IgD-negative memory B cell (primary cell): Measurements from ENCODE around the gene KLK4. TPM values are rescaled to one million over a fixed set of nuclear protein-coding genes. Genes with fewer than 3 reads are reported as not detected.

Experiments
- H3K27ac Mint-ChIP-seq, 3 donors: one replicate each; pipeline ENCODE4 v1.8.0; 2020 to 2022; ENCODE audit warnings: mild to moderate bottlenecking in 3 of 3, mixed read lengths in 3 of 3, moderate library complexity in 1 of 3
- H3K27me3 Mint-ChIP-seq: one replicate; pipeline ENCODE4 v1.8.0; 2021; ENCODE audit warnings: mixed read lengths
- H3K36me3 Mint-ChIP-seq: one replicate; pipeline ENCODE4 v1.8.0; 2020; ENCODE audit warnings: mild to moderate bottlenecking, mixed read lengths
- H3K4me1 Mint-ChIP-seq, 3 donors: one replicate each; pipeline ENCODE4 v1.8.0; 2020 to 2022; ENCODE audit warnings: mixed read lengths in 3 of 3, mild to moderate bottlenecking in 1 of 3
- H3K4me3 Mint-ChIP-seq, 4 donors: one replicate each; pipeline ENCODE4 v1.8.0; 2020 to 2022; ENCODE audit warnings: mild to moderate bottlenecking in 4 of 4, mixed read lengths in 4 of 4, moderate library complexity in 3 of 4
- H3K9me3 Mint-ChIP-seq, 3 donors: one replicate each; pipeline ENCODE4 v1.8.0; 2020 to 2021; ENCODE audit warnings: mixed read lengths in 3 of 3, mild to moderate bottlenecking in 1 of 3
- polyA plus RNA-seq: library from polyadenylated mRNA; unstranded; fragments of 300-500 nt; fragmentation: Illumina TruSeq; gene quantifications from one replicate; pipeline ENCODE4 v1.2.3, GENCODE V29; 2021

Gene KLK4
- polyA plus RNA-seq, 1 donor from 2014 or later: not detected

DNA sequence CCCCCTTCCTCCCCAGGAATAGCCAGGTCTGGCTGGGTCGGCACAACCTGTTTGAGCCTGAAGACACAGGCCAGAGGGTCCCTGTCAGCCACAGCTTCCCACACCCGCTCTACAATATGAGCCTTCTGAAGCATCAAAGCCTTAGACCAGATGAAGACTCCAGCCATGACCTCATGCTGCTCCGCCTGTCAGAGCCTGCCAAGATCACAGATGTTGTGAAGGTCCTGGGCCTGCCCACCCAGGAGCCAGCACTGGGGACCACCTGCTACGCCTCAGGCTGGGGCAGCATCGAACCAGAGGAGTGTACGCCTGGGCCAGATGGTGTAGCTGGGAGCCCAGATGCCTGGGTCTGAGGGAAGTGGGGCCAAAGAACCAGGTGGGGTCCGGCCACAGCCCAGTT, 34.7 kb downstream of the KLK4 start:
- Mint-ChIP-seq H3K4me3 (no peak overlapping the region), H3K27me3 (peaks cover 7% of the 10 kb centered on the region), H3K9me3 (no peaks in the 10 kb centered on the region), H3K4me1 (no peaks in the 10 kb centered on the region), H3K36me3 (no peaks in the 10 kb centered on the region), H3K27ac (no peak overlapping the region)

DNA sequence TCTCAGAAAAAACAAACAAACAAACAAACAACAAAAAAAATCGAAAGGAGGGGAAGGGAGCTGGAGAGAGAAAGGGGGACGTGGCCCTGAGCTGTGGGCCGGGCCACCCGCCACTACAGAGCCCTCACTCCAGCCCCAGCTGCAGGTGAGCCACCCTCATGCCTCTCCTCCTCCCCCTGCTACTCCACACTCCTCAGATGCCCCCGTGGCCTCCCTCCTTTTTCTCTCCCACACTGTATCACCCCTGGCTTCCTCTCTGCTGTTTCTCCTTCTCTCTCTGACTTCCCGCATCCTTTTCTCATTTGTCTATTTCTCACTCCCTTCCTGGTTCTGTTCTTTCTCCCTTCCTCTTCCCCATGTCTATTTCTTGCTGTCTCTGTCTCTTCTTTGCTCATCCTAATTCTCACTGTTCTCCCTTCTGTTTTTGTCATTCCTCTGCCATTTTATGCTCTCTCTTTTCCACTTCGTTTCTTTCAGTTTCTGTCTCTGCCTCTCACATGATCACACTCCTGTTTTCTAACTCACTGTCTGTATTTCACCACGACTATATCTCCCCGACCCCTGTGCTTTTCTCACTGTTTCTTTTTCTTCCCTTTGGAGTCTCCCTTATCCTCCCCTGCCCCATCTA, 35.3 kb downstream of the KLK4 start:
- H3K36me3 Mint-ChIP-seq: no peaks in the 10 kb centered on the region
- H3K4me1 Mint-ChIP-seq: no peaks in the 10 kb centered on the region
- no peak overlapping the region for H3K4me3 Mint-ChIP-seq
- H3K27ac Mint-ChIP-seq: no peak overlapping the region
- peaks cover 0 to 1% (median 0%) of the 10 kb centered on the region in 3 donors for H3K9me3 Mint-ChIP-seq
- H3K27me3 Mint-ChIP-seq: peaks cover 11% of the 10 kb centered on the region

DNA sequence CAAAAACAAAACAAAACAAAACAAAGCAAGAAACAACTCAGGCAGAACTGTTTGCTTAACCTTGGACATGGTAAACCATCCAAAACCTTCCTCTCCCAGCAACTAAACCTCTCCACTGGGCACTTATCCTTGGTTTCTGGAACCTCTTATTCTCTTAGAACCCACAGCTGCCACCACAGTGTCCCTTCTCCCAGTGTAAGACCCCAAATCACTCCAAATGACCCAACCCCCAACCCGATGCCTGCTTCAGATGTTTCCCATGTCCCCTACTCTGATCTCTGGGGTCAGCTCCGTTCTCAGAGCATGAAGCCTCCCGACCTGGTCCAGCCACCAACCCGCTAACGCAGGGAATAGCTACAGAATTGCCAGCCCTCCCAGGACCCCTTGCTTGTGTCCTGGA, 37.0 kb downstream of the KLK4 start:
- H3K4me3 Mint-ChIP-seq: no peak overlapping the region
- peaks cover 2% of the 10 kb centered on the region for H3K36me3 Mint-ChIP-seq
- H3K27me3 Mint-ChIP-seq: peaks cover 22% of the 10 kb centered on the region
- peaks cover 0 to 1% (median 0%) of the 10 kb centered on the region in 3 donors for H3K9me3 Mint-ChIP-seq
- H3K27ac Mint-ChIP-seq: no peak overlapping the region
- H3K4me1 Mint-ChIP-seq: no peaks in the 10 kb centered on the region

DNA sequence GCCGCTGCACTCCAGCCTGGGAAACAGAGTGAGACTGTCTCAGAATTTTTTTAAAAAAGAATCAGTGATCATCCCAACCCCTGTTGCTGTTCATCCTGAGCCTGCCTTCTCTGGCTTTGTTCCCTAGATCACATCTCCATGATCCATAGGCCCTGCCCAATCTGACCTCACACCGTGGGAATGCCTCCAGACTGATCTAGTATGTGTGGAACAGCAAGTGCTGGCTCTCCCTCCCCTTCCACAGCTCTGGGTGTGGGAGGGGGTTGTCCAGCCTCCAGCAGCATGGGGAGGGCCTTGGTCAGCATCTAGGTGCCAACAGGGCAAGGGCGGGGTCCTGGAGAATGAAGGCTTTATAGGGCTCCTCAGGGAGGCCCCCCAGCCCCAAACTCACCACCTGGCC, 38.1 kb downstream of the KLK4 start, which contains the start of gene KLK2:
TSS of gene KLK2 (plus strand) at position 384 of the 400 bp plus-strand sequence. CDS start 35 bp downstream, outside the sequence.
- Mint-ChIP-seq H3K36me3 (peaks cover 2% of the 10 kb centered on the region), H3K4me1 (no peaks in the 10 kb centered on the region), H3K27me3 (peaks cover 30% of the 10 kb centered on the region), H3K9me3 (peaks cover 0 to 1% (median 0%) of the 10 kb centered on the region in 3 donors), H3K4me3 (no peak within 1 kb of the TSS), H3K27ac (peak within 1 kb of the TSS in 1 of 3 donors; percentile 0)

DNA sequence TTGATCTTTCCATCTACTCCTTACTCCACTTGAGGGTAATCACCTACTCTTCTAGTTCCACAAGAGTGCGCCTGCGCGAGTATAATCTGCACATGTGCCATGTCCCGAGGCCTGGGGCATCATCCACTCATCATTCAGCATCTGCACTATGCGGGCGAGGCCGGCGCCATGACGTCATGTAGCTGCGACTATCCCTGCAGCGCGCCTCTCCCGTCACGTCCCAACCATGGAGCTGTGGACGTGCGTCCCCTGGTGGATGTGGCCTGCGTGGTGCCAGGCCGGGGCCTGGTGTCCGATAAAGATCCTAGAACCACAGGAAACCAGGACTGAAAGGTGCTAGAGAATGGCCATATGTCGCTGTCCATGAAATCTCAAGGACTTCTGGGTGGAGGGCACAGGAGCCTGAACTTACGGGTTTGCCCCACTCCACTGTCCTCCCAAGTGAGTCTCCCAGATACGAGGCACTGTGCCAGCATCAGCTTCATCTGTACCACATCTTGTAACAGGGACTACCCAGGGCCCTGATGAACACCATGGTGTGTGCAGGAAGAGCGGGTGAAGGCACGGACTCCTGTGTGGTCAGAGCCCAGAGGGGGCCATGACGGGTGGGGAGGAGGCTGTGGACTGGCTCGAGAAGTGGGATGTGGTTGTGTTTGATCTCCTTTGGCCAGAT, 40.6 kb downstream of the KLK4 start:
- Mint-ChIP-seq H3K9me3 (peaks cover 0 to 1% (median 0%) of the 10 kb centered on the region in 3 donors), H3K4me1 (no peaks in the 10 kb centered on the region), H3K27ac (no peak overlapping the region), H3K36me3 (peaks cover 2% of the 10 kb centered on the region), H3K4me3 (no peak overlapping the region), H3K27me3 (peaks cover 33% of the 10 kb centered on the region)

DNA sequence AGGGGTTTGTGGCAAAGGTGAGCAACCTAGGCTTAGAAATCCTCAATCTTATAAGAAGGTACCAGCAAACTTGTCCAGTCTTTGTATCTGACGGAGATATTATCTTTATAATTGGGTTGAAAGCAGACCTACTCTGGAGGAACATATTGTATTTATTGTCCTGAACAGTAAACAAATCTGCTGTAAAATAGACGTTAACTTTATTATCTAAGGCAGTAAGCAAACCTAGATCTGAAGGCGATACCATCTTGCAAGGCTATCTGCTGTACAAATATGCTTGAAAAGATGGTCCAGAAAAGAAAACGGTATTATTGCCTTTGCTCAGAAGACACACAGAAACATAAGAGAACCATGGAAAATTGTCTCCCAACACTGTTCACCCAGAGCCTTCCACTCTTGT, 41.7 kb downstream of the KLK4 start:
- Mint-ChIP-seq H3K27ac (no peak overlapping the region), H3K9me3 (peaks cover 0 to 1% (median 0%) of the 10 kb centered on the region in 3 donors), H3K4me1 (no peaks in the 10 kb centered on the region), H3K27me3 (peaks cover 33% of the 10 kb centered on the region), H3K36me3 (peaks cover 2% of the 10 kb centered on the region), H3K4me3 (no peak overlapping the region)

DNA sequence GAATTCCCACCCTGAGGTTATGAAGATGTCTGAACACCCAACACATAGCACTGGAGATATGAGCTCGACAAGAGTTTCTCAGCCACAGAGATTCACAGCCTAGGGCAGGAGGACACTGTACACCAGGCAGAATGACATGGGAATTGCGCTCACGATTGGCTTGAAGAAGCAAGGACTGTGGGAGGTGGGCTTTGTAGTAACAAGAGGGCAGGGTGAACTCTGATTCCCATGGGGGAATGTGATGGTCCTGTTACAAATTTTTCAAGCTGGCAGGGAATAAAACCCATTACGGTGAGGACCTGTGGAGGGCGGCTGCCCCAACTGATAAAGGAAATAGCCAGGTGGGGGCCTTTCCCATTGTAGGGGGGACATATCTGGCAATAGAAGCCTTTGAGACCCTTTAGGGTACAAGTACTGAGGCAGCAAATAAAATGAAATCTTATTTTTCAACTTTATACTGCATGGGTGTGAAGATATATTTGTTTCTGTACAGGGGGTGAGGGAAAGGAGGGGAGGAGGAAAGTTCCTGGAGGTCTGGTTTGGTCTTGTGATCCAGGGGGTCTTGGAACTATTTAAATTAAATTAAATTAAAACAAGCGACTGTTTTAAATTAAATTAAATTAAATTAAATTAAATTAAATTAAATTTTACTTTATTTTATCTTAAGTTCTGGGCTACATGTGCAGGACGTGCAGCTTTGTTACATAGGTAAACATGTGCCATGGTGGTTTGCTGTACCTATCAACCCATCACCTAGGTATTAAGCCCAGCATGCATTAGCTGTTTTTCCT, 49.5 kb downstream of the KLK4 start:
- Mint-ChIP-seq H3K4me3 (no peak overlapping the region), H3K9me3 (peaks cover 2 to 14% (median 6%) of the 10 kb centered on the region in 3 donors), H3K27me3 (peaks cover 22% of the 10 kb centered on the region)

DNA sequence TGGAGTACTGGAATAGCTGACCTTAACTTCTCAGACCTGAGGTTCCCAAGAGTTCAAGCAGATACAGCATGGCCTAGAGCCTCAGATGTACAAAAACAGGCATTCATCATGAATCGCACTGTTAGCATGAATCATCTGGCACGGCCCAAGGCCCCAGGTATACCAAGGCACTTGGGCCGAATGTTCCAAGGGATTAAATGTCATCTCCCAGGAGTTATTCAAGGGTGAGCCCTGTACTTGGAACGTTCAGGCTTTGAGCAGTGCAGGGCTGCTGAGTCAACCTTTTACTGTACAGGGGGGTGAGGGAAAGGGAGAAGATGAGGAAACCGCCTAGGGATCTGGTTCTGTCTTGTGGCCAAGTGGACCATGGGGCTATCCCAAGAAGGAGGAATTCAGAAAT, 50.2 kb downstream of the KLK4 start:
- H3K4me3 Mint-ChIP-seq: no peak overlapping the region
- H3K27me3 Mint-ChIP-seq: peaks cover 29% of the 10 kb centered on the region
- no peak overlapping the region for H3K27ac Mint-ChIP-seq
- no peaks in the 10 kb centered on the region for H3K36me3 Mint-ChIP-seq
- no peaks in the 10 kb centered on the region for H3K4me1 Mint-ChIP-seq
- peaks cover 2 to 14% (median 6%) of the 10 kb centered on the region in 3 donors for H3K9me3 Mint-ChIP-seq

More for the DNA sequence above, 49.5 kb downstream of the KLK4 start:
- Mint-ChIP-seq H3K27ac (no peak overlapping the region), H3K36me3 (no peaks in the 10 kb centered on the region), H3K4me1 (no peaks in the 10 kb centered on the region)

DNA sequence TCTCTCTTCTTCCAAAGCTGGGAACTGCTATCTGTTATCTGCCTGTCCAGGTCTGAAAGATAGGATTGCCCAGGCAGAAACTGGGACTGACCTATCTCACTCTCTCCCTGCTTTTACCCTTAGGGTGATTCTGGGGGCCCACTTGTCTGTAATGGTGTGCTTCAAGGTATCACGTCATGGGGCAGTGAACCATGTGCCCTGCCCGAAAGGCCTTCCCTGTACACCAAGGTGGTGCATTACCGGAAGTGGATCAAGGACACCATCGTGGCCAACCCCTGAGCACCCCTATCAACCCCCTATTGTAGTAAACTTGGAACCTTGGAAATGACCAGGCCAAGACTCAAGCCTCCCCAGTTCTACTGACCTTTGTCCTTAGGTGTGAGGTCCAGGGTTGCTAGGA, 51.3 kb downstream of the KLK4 start:
- Mint-ChIP-seq H3K27ac (no peak overlapping the region), H3K4me1 (peaks cover 0 to 3% (median 0%) of the 10 kb centered on the region in 3 donors), H3K4me3 (no peak overlapping the region), H3K36me3 (no peaks in the 10 kb centered on the region), H3K9me3 (peaks cover 2 to 14% (median 6%) of the 10 kb centered on the region in 3 donors), H3K27me3 (peaks cover 36% of the 10 kb centered on the region)

DNA sequence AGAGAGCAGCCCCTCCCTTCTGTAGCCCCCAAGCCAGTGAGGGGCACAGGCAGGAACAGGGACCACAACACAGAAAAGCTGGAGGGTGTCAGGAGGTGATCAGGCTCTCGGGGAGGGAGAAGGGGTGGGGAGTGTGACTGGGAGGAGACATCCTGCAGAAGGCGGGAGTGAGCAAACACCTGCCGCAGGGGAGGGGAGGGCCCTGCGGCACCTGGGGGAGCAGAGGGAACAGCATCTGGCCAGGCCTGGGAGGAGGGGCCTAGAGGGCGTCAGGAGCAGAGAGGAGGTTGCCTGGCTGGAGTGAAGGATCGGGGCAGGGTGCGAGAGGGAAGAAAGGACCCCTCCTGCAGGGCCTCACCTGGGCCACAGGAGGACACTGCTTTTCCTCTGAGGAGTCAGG, 52.3 kb downstream of the KLK4 start:
- Mint-ChIP-seq H3K4me1 (peaks cover 0 to 3% (median 0%) of the 10 kb centered on the region in 3 donors), H3K4me3 (no peak overlapping the region), H3K9me3 (peaks cover 2 to 14% (median 6%) of the 10 kb centered on the region in 3 donors), H3K27ac (no peak overlapping the region), H3K27me3 (peaks cover 42% of the 10 kb centered on the region), H3K36me3 (peaks cover 1% of the 10 kb centered on the region)

DNA sequence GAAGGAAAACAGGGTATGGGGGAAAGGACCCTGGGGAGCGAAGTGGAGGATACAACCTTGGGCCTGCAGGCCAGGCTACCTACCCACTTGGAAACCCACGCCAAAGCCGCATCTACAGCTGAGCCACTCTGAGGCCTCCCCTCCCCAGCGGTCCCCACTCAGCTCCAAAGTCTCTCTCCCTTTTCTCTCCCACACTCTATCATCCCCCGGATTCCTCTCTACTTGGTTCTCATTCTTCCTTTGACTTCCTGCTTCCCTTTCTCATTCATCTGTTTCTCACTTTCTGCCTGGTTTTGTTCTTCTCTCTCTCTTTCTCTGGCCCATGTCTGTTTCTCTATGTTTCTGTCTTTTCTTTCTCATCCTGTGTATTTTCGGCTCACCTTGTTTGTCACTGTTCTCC, 53.8 kb downstream of the KLK4 start:
- Mint-ChIP-seq H3K4me3 (no peak overlapping the region), H3K27me3 (peaks cover 42% of the 10 kb centered on the region), H3K9me3 (peaks cover 2 to 18% (median 6%) of the 10 kb centered on the region in 3 donors), H3K4me1 (peaks cover 0 to 4% (median 0%) of the 10 kb centered on the region in 3 donors), H3K27ac (peak overlapping the region in 1 of 3 donors; percentile 11), H3K36me3 (peaks cover 1% of the 10 kb centered on the region)

Other genes with a start within 250 kb of the KLK4 start
- gene SHANK1, start 191.6 kb downstream of the KLK4 start, polyA plus RNA-seq: not detected
- 0.61 TPM for gene CLEC11A, start 188.0 kb downstream of the KLK4 start, polyA plus RNA-seq
- gene GPR32, start 140.9 kb downstream of the KLK4 start, polyA plus RNA-seq: not detected
- gene ACP4, start 121.0 kb downstream of the KLK4 start, polyA plus RNA-seq: not detected
- 15.5 TPM for gene KLK1, start 87.6 kb downstream of the KLK4 start, polyA plus RNA-seq
- gene KLK15, start 77.8 kb downstream of the KLK4 start, polyA plus RNA-seq: not detected
- gene KLK3, start 56.5 kb downstream of the KLK4 start, polyA plus RNA-seq: not detected
- not detected for gene KLK2, start 38.0 kb downstream of the KLK4 start, polyA plus RNA-seq
- gene KLK5, start 41.6 kb upstream of the KLK4 start, polyA plus RNA-seq: not detected
- not detected for gene KLK6, start 58.2 kb upstream of the KLK4 start, polyA plus RNA-seq
- not detected for gene KLK7, start 72.5 kb upstream of the KLK4 start, polyA plus RNA-seq
- not detected for gene KLK8, start 90.2 kb upstream of the KLK4 start, polyA plus RNA-seq
- gene KLK10, start 108.3 kb upstream of the KLK4 start, polyA plus RNA-seq: not detected
- not detected for gene KLK11, start 115.2 kb upstream of the KLK4 start, polyA plus RNA-seq
- gene KLK12, start 123.6 kb upstream of the KLK4 start, polyA plus RNA-seq: not detected
- not detected for gene KLK13, start 153.7 kb upstream of the KLK4 start, polyA plus RNA-seq
- not detected for gene KLK14, start 171.5 kb upstream of the KLK4 start, polyA plus RNA-seq
- 2.8 TPM for gene CTU1, start 197.0 kb upstream of the KLK4 start, polyA plus RNA-seq
- 0.21 TPM for gene SIGLEC9, start 213.5 kb upstream of the KLK4 start, polyA plus RNA-seq
- not detected for gene SIGLEC7, start 230.9 kb upstream of the KLK4 start, polyA plus RNA-seq